ENCODE data around the gene FHL3. TPM values are rescaled to one million over a fixed set of nuclear protein-coding genes. Genes with fewer than 3 reads are reported as not detected.
A peak's percentile ranks its signal among the peaks of the same experiment; 100 is the strongest.
"Not testable (repeated sequence)": the region's sequence is repeated elsewhere in the genome, so short reads cannot be mapped to it uniquely, and the experiment has no call there.

FHL3 gene
- total RNA-seq, 1 donor from 2014 or later: 14.2 TPM

- no peak for DNase-seq (ENCODE audit: low read depth)
- TF ChIP-seq CTCF (conservative IDR thresholded peaks at IDR 0.05; ENCODE audit: low read depth, low read length): no peak
Observed at GRCh38 chr1:37965301-37965700, 40.0 kb downstream of the FHL3 start.

GRCh38 chr1:37964106-37964505 is 41.2 kb downstream of the FHL3 start:
- H3K4me3 ChIP-seq (ENCODE audit: low read depth, low read length): not testable (repeated sequence)

More at GRCh38 chr1:37965301-37965700, 40.0 kb downstream of the FHL3 start:
- H3K4me3 ChIP-seq (ENCODE audit: low read depth, low read length): no peak overlapping the region

GRCh38 chr1:37958690-37959089 is 46.6 kb downstream of the FHL3 start:
- no peak overlapping the region for H3K4me3 ChIP-seq (ENCODE audit: low read depth, low read length)
- TF ChIP-seq CTCF (conservative IDR thresholded peaks at IDR 0.05; ENCODE audit: low read depth, low read length): no peak
- peak; percentile 63 for DNase-seq (ENCODE audit: low read depth)

More at GRCh38 chr1:37964106-37964505, 41.2 kb downstream of the FHL3 start:
- not testable (repeated sequence) for DNase-seq (ENCODE audit: low read depth)

- H3K4me3 ChIP-seq (ENCODE audit: low read depth, low read length): no peak overlapping the region
- no peak for TF ChIP-seq CTCF (conservative IDR thresholded peaks at IDR 0.05; ENCODE audit: low read depth, low read length)
- no peak for DNase-seq (ENCODE audit: low read depth)
Observed at GRCh38 chr1:37955685-37956084, 49.6 kb downstream of the FHL3 start.

- TF ChIP-seq CTCF (conservative IDR thresholded peaks at IDR 0.05; ENCODE audit: low read depth, low read length): no peak
- DNase-seq (ENCODE audit: low read depth): no peak
- H3K4me3 ChIP-seq (ENCODE audit: low read depth, low read length): no peak overlapping the region
Observed at GRCh38 chr1:37954316-37954971, 50.9 kb downstream of the FHL3 start.

GRCh38 chr1:37952738-37953137 is 52.6 kb downstream of the FHL3 start:
- TF ChIP-seq CTCF (conservative IDR thresholded peaks at IDR 0.05; ENCODE audit: low read depth, low read length): no peak
- no peak overlapping the region for H3K4me3 ChIP-seq (ENCODE audit: low read depth, low read length)
- DNase-seq (ENCODE audit: low read depth): no peak

GRCh38 chr1:37951783-37952624 is 53.3 kb downstream of the FHL3 start:
- no peak overlapping the region for H3K4me3 ChIP-seq (ENCODE audit: low read depth, low read length)
- no peak for DNase-seq (ENCODE audit: low read depth)
- no peak for TF ChIP-seq CTCF (conservative IDR thresholded peaks at IDR 0.05; ENCODE audit: low read depth, low read length)
